H9 (cell line): ENCODE results near the gene ARHGAP27. TPM values are rescaled to one million over a fixed set of nuclear protein-coding genes. Genes with fewer than 3 reads are reported as not detected.
A peak's percentile ranks its signal among the peaks of the same experiment; 100 is the strongest.

ENCODE experiments used
- DNase-seq: peaks from one replicate; pipeline ENCODE4 v3.0.0-alpha.2; 2017
- H2AFZ ChIP-seq: one replicate; pipeline ENCODE4 v1.6.1; 2013; ENCODE audit warnings: mild to moderate bottlenecking, low read length, control low read depth, moderate library complexity
- H2AK5ac ChIP-seq: 2 replicates; pipeline ENCODE4 v1.6.1; 2013; ENCODE audit warnings: low read length, control low read depth, mixed read lengths; ENCODE audit not compliant: insufficient read length
- H2BK120ac ChIP-seq: one replicate; pipeline ENCODE4 v1.6.1; 2013; ENCODE audit warnings: low read depth, mild to moderate bottlenecking, low read length, control low read depth, inconsistent platforms; ENCODE audit not compliant: poor library complexity, severe bottlenecking
- H2BK12ac ChIP-seq: 2 replicates; pipeline ENCODE4 v1.6.1; 2013; ENCODE audit warnings: low read length, control low read depth, mixed read lengths, low read depth; ENCODE audit not compliant: insufficient read length
- H2BK15ac ChIP-seq: 2 replicates; pipeline ENCODE4 v1.6.1; 2013; ENCODE audit warnings: low read depth, low read length, control low read depth
- H2BK20ac ChIP-seq: one replicate; pipeline ENCODE4 v1.6.1; 2013; ENCODE audit warnings: low read depth, mild to moderate bottlenecking, low read length, control low read depth, inconsistent platforms; ENCODE audit not compliant: poor library complexity, severe bottlenecking
- H2BK5ac ChIP-seq: 2 replicates; pipeline ENCODE4 v1.6.1; 2013; ENCODE audit warnings: low read length, control low read depth, mixed read lengths; ENCODE audit not compliant: insufficient read length
- H3K14ac ChIP-seq: 2 replicates; pipeline ENCODE4 v1.6.1; 2013; ENCODE audit warnings: low read length, control low read depth; ENCODE audit not compliant: insufficient read depth
- H3K18ac ChIP-seq: 2 replicates; pipeline ENCODE4 v1.6.1; 2013; ENCODE audit warnings: low read depth, mild to moderate bottlenecking, mixed read lengths, low read length, control low read depth; ENCODE audit not compliant: insufficient read length
- H3K23ac ChIP-seq: 2 replicates; pipeline ENCODE4 v1.6.1; 2013; ENCODE audit warnings: low read length, control low read depth, mixed read lengths, low read depth; ENCODE audit not compliant: insufficient read length
- H3K23me2 ChIP-seq: 2 replicates; pipeline ENCODE4 v1.6.1; 2013; ENCODE audit warnings: low read depth, mild to moderate bottlenecking, mixed read lengths, low read length, control low read depth; ENCODE audit not compliant: insufficient read length, poor library complexity, severe bottlenecking
- H3K27ac ChIP-seq: 2 replicates; pipeline ENCODE4 v1.5.1; 2013; ENCODE audit warnings: low read length, control low read depth, mixed read lengths, low read depth; ENCODE audit not compliant: insufficient read length
- H3K27me3 ChIP-seq: 2 replicates; pipeline ENCODE4 v1.6.1; 2013; ENCODE audit warnings: low read length, control low read depth, inconsistent platforms; ENCODE audit not compliant: insufficient read depth
- H3K4ac ChIP-seq: 2 replicates; pipeline ENCODE4 v1.6.1; 2013; ENCODE audit warnings: low read depth, mild to moderate bottlenecking, control low read depth, inconsistent platforms, low read length, moderate library complexity
- H3K4me1 ChIP-seq: 2 replicates; pipeline ENCODE4 v1.6.1; 2013; ENCODE audit warnings: low read length, control low read depth, inconsistent platforms; ENCODE audit not compliant: insufficient read depth
- H3K4me2 ChIP-seq: 2 replicates; pipeline ENCODE4 v1.6.1; 2013; ENCODE audit warnings: low read length, control low read depth, mixed read lengths; ENCODE audit not compliant: insufficient read length, insufficient read depth
- H3K56ac ChIP-seq: 2 replicates; pipeline ENCODE4 v1.6.1; 2013; ENCODE audit warnings: low read depth, mild to moderate bottlenecking, mixed read lengths, low read length, control low read depth; ENCODE audit not compliant: insufficient read length
- H3K79me1 ChIP-seq: 2 replicates; pipeline ENCODE4 v1.6.1; 2013; ENCODE audit warnings: low read depth, mild to moderate bottlenecking, moderate library complexity, low read length, control low read depth, inconsistent platforms; ENCODE audit not compliant: insufficient read depth, poor library complexity, severe bottlenecking
- H3K79me2 ChIP-seq: 2 replicates; pipeline ENCODE4 v1.6.1; 2013; ENCODE audit warnings: low read length, control low read depth, inconsistent platforms; ENCODE audit not compliant: insufficient read depth
- H3K9ac ChIP-seq: 2 replicates; pipeline ENCODE4 v1.6.1; 2013; ENCODE audit warnings: low read length, control low read depth, mixed read lengths; ENCODE audit not compliant: insufficient read length; ENCODE audit errors: extremely low read depth
- H3K9me3 ChIP-seq: one replicate; pipeline ENCODE4 v1.6.1; 2013; ENCODE audit warnings: low read depth, low read length, inconsistent platforms; ENCODE audit not compliant: control insufficient read depth
- H3T11ph ChIP-seq: one replicate; pipeline ENCODE4 v1.6.1; 2013; ENCODE audit warnings: mild to moderate bottlenecking, low read length, control low read depth, inconsistent platforms
- H4K20me1 ChIP-seq: one replicate; pipeline ENCODE4 v1.6.1; 2013; ENCODE audit not compliant: control insufficient read depth, insufficient read length, insufficient read depth
- H4K5ac ChIP-seq: 2 replicates; pipeline ENCODE4 v1.6.1; 2013; ENCODE audit warnings: low read depth, mild to moderate bottlenecking, mixed read lengths, low read length, control low read depth; ENCODE audit not compliant: insufficient read length
- H4K8ac ChIP-seq: replicated peaks from 2 replicates; pipeline ENCODE4 v1.6.1; 2013; ENCODE audit warnings: low read length, control low read depth, mixed read lengths, low read depth; ENCODE audit not compliant: insufficient read length
- H4K91ac ChIP-seq: 2 replicates; pipeline ENCODE4 v1.6.1; 2013; ENCODE audit warnings: low read depth, mild to moderate bottlenecking, moderate library complexity, mixed read lengths, low read length, control low read depth; ENCODE audit not compliant: insufficient read length
- H3K27ac Mint-ChIP-seq, 3 experiments: 2 replicates in 2 of 3; 3 replicates in 1 of 3; pipeline ENCODE4 v1.8.0; 2020 to 2021; ENCODE audit warnings: mixed read lengths in 3 of 3, mild to moderate bottlenecking in 1 of 3, moderate library complexity in 1 of 3
- H3K27me3 Mint-ChIP-seq: 2 replicates; pipeline ENCODE4 v1.8.0; 2021; ENCODE audit warnings: low read depth, mild to moderate bottlenecking, moderate library complexity, mixed read lengths
- H3K36me3 Mint-ChIP-seq, 3 experiments: 2 replicates in 2 of 3; 3 replicates in 1 of 3; pipeline ENCODE4 v1.8.0; 2020 to 2021; ENCODE audit warnings: low read depth in 3 of 3, mixed read lengths in 3 of 3; ENCODE audit not compliant: insufficient read depth in 1 of 3
- H3K4me1 Mint-ChIP-seq, 2 experiments: 2 replicates each; pipeline ENCODE4 v1.8.0; 2020; ENCODE audit warnings: mixed read lengths in 2 of 2
- H3K4me3 Mint-ChIP-seq, 2 experiments: 2 replicates in 1 of 2; 3 replicates in 1 of 2; pipeline ENCODE4 v1.8.0; 2020 to 2021; ENCODE audit warnings: mild to moderate bottlenecking in 2 of 2, mixed read lengths in 2 of 2, moderate library complexity in 1 of 2
- H3K9me3 Mint-ChIP-seq, 2 experiments: 2 replicates in 1 of 2; 3 replicates in 1 of 2; pipeline ENCODE4 v1.8.0; 2020; ENCODE audit warnings: mild to moderate bottlenecking in 2 of 2, mixed read lengths in 2 of 2, moderate library complexity in 1 of 2
- WGBS: extraction: QIAGEN DNeasy Blood & Tissue Kit; methylation state at CpG from one replicate; pipeline ENCODE4 v1.1.7; 2013; ENCODE audit warnings: missing lambda C conversion rate, low lambda C conversion rate, mixed read lengths; ENCODE audit not compliant: insufficient read length; ENCODE audit errors: extremely low coverage; 5-methylcytosine and 5-hydroxymethylcytosine counted together
- total RNA-seq: library from RNA; stranded (reverse); gene quantifications from 2 replicates; pipeline ENCODE4 v1.2.1, GENCODE V29; 2021
- TF ChIP-seq, protein P1 (sequence below): fragments of 200-600 bp; sonication (generic); conservative IDR thresholded peaks from 3 replicates; pipeline ENCODE4 v1.8.0; 2021; ENCODE audit warnings: antibody characterized with exemption, mild to moderate bottlenecking

ARHGAP27 gene
- total RNA-seq, 1 experiment from 2014 or later = 9.9 TPM

- H3K23ac ChIP-seq = no peak overlapping the region
- TF ChIP-seq, protein P1, sequence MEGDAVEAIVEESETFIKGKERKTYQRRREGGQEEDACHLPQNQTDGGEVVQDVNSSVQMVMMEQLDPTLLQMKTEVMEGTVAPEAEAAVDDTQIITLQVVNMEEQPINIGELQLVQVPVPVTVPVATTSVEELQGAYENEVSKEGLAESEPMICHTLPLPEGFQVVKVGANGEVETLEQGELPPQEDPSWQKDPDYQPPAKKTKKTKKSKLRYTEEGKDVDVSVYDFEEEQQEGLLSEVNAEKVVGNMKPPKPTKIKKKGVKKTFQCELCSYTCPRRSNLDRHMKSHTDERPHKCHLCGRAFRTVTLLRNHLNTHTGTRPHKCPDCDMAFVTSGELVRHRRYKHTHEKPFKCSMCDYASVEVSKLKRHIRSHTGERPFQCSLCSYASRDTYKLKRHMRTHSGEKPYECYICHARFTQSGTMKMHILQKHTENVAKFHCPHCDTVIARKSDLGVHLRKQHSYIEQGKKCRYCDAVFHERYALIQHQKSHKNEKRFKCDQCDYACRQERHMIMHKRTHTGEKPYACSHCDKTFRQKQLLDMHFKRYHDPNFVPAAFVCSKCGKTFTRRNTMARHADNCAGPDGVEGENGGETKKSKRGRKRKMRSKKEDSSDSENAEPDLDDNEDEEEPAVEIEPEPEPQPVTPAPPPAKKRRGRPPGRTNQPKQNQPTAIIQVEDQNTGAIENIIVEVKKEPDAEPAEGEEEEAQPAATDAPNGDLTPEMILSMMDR = no peak; the same call in 2 of the 3 replicates
- Mint-ChIP-seq H3K36me3 (peaks cover 0 to 6% (median 3%) of the 10 kb centered on the region in 3 experiments; a peak in 4 of 7 replicates), H3K27ac (no peak overlapping the region), H3K4me3 (peak overlapping the region in 1 of 2 experiments; percentile 81; a peak in 2 of 5 replicates), H3K27me3 (peaks cover 48% of the 10 kb centered on the region), H3K4me1 (peaks cover 30 to 40% of the 10 kb centered on the region in 2 experiments), H3K9me3 (peaks cover 5 to 7% of the 10 kb centered on the region in 2 experiments; a peak in 4 of 5 replicates)
- peaks cover 7% of the 10 kb centered on the region for H3K23me2 ChIP-seq
- WGBS = no CpG with 5 or more reads among the region's 6 CpGs
- peaks cover 4% of the 10 kb centered on the region for H4K20me1 ChIP-seq
- peaks cover 16% of the 10 kb centered on the region; the same call in 1 of the 2 replicates for H3K27me3 ChIP-seq
- no peak overlapping the region for H3K56ac ChIP-seq
- no peak overlapping the region for H2AK5ac ChIP-seq
- no peaks in the 10 kb centered on the region for H3K9me3 ChIP-seq
- H3K79me1 ChIP-seq = no peaks in the 10 kb centered on the region
- H2BK15ac ChIP-seq = no peak overlapping the region
- H3T11ph ChIP-seq = no peak overlapping the region
- no peak overlapping the region for H2AFZ ChIP-seq
- no peak overlapping the region for H2BK12ac ChIP-seq
- H4K91ac ChIP-seq = no peak overlapping the region
- no peak overlapping the region for H4K8ac ChIP-seq
- no peak overlapping the region for H4K5ac ChIP-seq
- no peak overlapping the region for H3K4ac ChIP-seq
- no peak overlapping the region for H3K9ac ChIP-seq
- DNase-seq = peak; percentile 48
- no peaks in the 10 kb centered on the region for H3K4me1 ChIP-seq
- no peak overlapping the region for H2BK20ac ChIP-seq
- H3K4me2 ChIP-seq = no peak overlapping the region
- H3K14ac ChIP-seq = no peak overlapping the region
- H3K79me2 ChIP-seq = no peaks in the 10 kb centered on the region
- no peak overlapping the region for H2BK120ac ChIP-seq
- no peak overlapping the region for H3K27ac ChIP-seq
- no peak overlapping the region for H3K18ac ChIP-seq
- H2BK5ac ChIP-seq = no peak overlapping the region
Measured at GRCh38 chr17:45425984-45426413, 6.7 kb downstream of the ARHGAP27 start.
